ENCODE results near the gene RHEBL1.

DNA sequence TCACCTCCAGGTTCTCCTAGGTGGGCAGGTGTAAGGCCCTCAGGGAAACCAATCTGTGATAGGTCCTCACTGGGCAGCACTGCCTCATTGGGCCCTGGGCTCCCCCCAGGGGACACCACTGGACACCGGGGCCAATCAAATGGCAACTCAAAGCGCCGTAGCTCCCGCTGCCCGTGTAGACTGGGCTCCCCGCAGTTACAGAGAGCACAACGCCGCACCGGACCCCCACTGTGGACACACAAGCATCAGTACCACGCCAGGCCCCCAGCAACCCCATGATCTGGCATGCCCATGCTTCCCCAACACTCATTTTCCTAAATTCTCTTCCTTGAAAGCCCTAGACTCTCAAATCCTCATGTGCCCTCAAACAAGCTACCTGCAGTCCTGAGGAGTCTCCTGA lies 15.3 kb downstream of the RHEBL1 start:
- TF ChIP-seq, protein P1, sequence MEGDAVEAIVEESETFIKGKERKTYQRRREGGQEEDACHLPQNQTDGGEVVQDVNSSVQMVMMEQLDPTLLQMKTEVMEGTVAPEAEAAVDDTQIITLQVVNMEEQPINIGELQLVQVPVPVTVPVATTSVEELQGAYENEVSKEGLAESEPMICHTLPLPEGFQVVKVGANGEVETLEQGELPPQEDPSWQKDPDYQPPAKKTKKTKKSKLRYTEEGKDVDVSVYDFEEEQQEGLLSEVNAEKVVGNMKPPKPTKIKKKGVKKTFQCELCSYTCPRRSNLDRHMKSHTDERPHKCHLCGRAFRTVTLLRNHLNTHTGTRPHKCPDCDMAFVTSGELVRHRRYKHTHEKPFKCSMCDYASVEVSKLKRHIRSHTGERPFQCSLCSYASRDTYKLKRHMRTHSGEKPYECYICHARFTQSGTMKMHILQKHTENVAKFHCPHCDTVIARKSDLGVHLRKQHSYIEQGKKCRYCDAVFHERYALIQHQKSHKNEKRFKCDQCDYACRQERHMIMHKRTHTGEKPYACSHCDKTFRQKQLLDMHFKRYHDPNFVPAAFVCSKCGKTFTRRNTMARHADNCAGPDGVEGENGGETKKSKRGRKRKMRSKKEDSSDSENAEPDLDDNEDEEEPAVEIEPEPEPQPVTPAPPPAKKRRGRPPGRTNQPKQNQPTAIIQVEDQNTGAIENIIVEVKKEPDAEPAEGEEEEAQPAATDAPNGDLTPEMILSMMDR (IDR thresholded peaks at IDR 0.05) = no peak
- no peak for TF ChIP-seq EP300 (IDR thresholded peaks at IDR 0.05)
- no peak for TF ChIP-seq POLR2A (IDR thresholded peaks at IDR 0.05)
- TF ChIP-seq POLR2AphosphoS5 (IDR thresholded peaks at IDR 0.05) = no peak

Data from upper lobe of left lung (tissue), 4 donors.